GM21723 (cell line): Measurements from ENCODE around the gene SLC37A3.
"Not testable (repeated sequence)": the region's sequence is repeated elsewhere in the genome, so short reads cannot be mapped to it uniquely, and the experiment has no call there.

Source experiments
- ATAC-seq: cut with Tn5 transposase; IDR thresholded peaks from one replicate; pipeline ENCODE4 v1.9.1; 2021; ENCODE audit warnings: mild to moderate bottlenecking, moderate library complexity; ENCODE audit not compliant: unreplicated experiment

The SLC37A3 gene

DNA sequence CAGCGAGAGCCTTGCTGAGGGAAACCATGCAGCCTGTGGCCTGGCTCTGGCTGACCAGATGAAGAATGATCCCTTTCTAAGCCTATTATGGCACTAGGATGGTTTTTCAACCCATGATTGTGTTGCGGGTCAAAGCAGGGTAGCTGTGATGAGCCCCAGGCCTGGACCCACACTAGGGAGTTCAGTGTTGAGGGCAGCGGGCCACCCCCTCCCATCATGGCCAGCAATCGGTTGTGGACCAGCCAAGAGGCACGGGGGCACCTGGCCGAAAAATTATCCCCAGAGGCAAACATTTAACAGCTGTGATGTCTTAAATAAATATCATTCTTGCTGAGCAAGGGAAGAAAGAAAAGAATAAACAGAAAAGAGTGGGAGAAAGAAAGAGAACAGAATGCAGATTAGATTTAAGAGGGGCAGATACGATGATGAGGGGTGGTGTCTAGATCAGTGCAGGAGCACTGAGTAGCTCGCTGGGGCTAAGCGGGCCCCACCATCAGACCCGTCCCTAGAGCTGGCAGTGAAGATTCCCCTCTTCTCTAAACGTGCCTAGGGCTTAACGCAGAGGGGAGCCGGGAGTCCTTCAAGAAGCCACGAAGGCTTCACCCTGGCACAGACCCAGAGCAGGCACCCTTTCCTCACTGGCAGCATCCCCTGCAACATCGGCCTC, 82.7 kb downstream of the SLC37A3 start:
- ATAC-seq = no peak

DNA sequence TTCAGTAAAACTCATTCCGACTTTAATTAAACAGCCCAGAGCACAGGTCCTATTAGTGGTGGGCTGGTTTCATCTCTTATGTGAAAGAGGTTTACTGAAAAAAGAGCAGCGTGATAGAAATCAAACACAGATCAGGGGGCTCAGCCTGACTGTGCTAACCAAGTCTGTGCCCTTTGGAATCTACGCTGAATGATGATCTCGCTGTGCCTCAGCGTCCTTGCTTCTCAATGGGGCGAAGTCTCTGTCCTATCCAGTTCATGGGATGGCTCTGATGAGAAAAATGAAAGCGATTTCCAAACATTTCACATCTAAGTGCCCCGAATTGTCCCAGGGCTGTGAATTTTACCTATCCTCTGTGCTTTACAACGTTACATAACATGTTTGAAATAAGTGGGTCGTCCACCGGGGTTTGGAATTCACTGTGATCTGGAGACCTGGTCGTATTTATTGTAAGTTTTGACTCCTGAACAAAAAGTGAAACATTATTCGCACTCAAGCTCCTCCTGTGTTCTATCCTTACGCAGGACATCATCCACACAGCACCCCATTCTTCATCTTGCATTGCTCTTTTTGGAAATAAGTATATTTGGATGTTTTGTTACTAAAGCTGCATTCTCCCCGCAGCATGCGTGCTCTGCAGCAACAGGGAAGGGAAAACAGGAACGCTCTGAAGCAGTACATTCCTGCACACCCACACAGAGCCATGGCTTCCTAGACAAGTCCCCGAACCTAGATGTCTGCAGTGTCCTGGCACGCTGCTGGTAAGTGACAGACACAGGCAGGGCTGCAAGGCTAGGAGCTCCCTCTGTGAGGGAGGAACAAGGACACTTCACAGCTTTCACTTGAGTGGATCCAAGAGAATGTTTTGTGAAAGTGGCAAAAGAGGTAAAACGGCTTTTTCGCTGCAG, 83.5 kb downstream of the SLC37A3 start:
- no peak for ATAC-seq

DNA sequence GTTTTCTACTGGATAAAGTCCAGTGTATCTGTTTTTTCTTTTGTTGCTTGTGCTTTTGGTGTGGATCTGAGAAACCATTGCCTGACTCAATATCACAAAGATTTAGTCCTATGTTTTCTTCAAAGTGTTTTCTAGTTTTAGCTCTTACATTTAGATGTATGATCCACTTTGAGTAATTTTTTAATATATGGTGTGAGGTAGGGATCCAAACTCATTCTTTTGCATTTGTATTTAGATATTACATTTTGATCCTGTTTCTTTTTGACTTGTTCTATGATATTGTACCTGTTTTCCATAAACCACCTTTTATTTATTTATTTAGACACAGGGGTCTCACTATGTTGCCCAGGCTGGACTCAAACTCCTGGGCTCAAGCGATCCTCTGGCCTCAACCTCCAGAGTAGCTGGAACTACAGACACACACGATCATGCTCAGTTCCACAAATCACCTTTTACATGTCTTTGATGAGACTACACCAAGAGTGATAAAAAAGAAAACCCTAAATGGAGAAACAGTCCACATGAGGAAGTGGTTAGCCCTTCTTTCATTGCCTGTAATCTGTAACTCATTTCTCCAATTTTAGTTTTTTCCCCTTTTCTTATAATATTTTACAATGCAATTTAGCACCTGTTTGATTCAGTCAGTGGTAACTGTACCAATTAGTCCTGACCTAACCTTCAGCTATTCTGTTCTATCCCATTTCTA, 86.0 kb downstream of the SLC37A3 start:
- no peak for ATAC-seq

DNA sequence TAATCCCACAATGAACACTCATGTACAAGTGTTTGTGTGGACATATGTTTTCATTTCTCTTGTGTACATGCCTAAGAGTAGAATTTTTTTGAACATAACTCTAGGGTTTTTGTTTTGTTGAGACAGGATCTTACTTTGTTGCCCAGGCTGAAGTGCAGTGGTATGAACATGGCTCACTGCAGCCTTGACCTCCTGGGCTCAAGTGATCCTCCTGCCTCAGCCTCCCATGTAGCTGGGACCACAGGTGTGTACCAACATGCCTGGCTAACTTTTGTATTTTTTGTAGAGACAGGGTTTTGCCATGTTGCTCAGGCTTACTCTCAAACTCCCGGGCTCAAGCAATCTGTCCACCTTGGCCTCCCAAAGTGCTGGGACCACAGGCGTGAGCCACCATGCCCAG, 87.2 kb downstream of the SLC37A3 start:
- ATAC-seq = not testable (repeated sequence)

DNA sequence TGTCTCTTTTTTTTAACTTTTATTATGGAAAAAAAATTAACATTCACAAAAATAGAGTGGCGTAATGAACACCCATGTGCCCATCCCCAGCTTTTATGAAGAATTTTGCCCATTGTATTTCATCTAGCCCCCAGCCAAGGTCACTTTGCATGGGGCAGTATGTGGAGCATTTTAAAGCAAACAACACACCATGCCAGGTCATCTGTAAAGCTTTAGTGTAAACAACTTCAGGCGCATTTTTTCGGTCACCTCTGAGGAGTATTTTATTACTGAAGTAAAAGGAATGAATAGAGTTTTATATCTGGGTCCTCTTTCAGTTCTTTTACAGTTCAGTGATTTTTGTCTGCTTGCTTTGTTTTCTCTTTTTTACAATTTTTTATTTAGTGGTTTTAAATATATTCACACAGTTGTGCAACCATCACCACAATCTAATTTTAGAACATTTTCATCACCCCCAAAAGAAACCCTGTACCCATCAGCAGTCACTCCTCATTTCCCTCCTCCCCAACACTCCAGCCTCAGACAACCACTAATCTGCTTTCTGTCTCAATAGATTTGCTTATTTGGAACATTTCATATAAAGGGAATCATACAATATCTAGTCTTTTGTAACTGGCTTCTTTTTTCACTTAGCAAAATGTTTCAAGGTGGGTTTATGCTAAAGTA, 87.9 kb downstream of the SLC37A3 start:
- no peak for ATAC-seq

DNA sequence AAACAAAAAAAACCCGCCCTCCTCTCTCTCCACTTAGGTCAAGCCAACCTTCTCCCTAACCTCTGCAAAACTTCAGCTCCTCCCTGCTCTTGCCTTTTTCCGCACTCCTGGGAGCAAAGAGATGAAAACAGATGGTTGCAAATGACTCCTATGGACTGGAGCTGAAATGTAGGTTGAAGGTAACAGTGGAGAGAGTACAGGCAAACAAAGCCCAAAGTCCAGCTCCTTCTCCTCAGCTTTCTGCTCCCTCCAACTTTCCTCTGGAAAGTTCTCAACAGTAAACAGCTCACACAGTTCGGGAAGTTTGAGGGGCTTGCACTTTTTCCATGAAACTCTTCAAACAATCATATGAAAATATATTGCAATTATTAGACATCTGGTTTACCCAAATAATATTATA, 90.3 kb downstream of the SLC37A3 start:
- no peak for ATAC-seq

DNA sequence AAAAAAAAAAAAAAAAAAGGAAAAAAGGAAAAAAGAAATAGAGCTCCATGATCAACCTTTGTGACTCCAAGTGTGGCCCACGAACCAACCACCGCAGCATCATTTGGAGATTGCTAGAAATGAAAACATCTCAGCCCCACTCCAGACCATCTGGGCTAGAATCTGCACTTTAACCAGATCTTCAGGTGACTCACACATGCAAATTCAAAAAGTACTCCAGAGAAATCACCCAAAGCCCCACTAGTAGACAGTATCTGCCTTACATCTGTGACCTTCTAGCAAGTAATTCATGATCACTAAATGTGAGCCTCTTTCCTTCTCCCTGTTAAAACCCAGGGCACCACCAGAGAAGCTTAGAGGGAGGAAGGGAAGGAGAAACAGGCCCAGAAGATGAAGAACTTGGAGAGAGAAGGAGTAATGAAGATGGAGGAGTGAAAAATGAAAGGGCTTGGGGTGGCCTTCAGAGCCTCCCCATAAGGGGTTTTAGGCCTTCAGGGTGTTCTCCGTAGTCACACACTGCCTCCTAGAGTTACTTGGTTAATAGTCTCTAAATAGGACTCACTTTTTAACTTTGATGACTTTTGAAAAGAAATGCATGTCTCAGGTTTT, 94.0 kb downstream of the SLC37A3 start:
- ATAC-seq = peak; percentile 86

DNA sequence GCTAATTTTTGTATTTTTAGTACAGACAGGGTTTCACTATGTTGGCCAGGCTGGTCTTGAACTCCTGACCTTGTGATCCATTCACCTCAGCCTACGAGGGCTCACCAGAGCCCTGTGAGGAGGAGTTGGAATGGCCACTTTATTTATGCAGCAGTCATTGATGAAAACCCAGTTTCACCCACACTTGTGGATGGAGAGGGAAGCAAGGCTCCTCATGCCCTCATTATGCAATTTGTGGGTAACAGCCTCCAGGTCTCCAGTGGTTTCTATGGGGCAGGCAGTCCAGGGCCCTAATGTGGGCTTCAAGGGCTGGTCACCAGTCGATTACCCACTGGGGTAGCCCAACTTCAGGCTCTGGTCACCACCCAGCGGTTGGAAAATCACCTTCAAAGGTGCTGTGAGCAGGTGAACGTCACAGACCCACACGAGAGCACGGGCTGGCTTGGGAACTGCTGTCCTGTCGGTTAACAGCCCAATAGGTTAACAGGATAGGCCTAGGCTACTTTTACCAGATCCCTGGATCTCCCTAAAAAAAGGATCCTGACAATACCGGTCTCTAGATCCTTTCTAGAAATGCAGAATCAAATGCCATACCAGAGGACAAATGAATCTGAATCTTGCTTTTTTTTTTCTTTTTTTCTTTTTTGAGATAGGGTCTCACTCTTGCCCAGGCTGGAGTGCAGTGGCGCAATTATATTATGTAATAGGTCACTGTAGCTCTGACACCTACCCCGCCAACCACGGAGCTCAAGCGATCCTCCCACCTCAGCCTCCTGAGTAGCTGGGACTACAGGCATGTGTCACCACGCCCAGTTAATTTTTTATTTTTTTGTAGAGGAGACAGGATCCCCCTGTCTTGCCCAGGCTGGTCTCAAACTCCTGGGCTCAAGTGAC, 97.8 kb downstream of the SLC37A3 start:
- ATAC-seq = no peak

DNA sequence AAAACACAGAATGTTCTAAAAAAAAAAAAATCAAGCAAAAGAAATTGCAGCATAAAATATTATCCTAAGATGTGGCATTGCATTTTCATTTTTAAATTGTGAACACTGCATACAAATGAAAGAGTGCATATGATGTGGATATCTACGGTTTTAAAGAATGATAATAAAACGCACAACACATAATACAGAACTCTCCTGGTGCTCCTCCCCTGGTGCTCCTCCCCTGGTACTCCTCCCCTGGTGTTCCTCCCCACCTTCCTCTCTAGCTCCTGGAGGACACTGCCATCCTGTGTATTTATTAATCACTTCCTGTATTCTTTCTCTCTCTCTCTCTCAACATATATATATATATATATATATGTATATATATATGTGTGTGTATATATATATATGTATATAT, 100.1 kb downstream of the SLC37A3 start:
- ATAC-seq = no peak

DNA sequence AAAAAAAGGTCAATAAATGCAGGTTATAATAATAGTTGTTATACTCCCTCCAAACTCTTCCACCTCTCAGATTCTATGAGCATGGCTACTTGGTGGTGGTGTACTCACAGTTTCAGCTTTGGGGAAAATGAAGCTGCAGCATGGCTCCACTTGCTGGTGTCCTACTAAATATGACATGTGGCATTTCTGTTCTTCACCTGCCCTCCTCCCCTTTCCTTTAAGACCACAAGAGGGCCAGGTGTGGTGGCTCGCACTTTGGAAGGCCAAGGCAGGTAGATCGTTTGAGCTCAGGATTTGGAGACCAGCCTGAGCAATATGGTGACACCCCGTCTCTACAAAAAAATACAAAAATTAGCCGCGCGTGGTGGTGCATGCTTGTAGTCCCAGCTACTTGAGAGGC, 101.1 kb downstream of the SLC37A3 start:
- ATAC-seq = no peak

DNA sequence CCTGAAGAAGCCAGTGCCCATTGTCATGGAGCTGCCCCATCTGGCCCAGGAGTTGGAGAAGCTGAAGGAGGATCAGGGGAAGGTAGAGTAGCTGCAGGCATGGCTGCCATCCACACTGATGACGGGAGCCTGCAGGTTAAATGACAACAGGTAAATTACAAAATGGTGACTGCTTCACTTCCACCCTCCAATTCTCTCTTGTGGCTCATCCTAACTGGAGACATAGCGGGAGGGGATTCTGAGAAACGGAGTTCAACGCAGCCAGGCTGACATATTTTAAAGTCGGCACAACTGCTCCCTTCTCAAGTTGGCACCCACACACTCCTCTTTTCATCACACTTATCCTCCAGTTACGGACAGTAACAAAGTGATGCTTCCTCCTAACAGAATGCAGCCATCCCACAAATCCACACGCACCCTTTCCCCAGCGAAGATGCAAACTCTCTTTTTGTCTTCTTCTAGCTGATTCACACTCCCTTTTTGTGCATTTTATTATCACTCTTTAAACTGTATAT, 103.0 kb downstream of the SLC37A3 start:
- ATAC-seq = no peak

DNA sequence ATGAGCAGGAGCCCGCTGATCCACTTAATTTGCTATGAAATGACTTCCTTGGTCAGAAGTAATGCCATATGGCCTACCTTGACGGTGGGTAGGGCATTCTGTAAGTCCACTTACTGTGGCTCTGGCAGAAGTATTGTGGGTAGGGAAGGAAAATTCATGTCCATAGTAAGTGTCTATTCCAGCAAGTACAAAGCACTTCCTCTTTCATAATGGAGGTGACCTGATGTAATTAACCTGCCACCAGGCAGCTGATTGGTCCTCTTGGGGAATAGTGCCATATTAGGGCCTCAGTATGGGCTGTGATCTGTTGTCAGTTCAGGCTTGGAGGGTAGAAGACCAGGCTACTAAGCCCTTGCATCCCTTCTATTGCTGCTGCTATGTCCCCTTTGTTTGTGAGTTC, 103.9 kb downstream of the SLC37A3 start:
- no peak for ATAC-seq

DNA sequence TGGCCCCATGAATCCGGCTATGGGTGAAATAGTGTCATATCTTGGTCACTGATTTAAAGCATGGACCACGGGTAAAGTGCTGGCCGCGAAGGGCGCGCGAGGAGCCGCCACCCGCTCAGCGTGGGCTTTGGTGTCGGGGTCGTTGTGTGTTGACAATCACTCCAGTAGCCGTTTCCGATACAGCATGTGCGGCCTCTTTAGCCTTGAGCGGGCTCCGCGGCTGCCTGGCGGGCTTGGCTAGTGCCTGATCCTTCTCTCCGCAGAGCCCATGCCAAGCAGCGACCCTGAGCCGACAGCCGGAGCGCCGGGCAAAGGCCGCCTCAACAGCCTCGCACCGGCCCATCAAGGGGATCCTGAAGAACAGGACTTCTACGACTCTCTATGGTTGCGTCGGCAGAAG, 105.9 kb downstream of the SLC37A3 start:
- ATAC-seq = no peak

DNA sequence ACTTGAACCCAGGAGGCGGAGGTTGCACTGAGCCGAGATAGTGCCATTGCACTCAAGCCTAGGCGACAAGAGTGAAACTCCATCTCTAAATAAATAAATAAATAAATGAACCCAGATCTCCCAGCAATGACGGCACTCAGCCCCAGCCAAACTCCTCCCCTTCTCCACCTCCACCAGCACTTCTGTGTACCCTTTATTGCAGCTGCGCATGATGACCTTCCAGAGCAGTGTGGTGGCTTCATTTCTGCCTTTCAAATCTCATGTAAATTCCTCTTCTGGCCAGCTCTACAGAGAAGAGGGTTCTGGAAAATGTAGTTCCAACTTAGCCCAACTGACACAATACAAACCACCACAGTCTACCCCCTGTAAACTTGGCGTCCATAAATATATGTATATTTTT, 108.5 kb downstream of the SLC37A3 start:
- no peak for ATAC-seq

DNA sequence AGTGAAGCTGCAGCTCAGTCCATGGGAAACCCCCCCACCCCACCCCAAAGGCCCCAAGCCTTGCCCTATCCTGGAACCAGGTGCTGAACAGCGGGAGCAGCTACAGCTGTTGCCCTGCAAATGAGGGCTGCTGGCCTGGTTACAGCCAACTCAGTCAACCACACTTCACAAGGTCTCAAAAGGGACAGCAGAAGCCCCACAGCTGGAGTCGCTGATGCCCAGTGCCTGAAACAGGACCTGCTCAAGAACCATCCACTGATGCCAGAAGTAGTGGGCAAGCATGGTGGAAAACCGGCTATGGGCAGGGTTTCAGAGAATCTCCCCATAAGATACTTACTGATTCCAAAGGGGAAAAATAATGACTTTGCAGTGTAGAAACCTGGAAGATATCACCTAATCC, 110.3 kb downstream of the SLC37A3 start:
- no peak for ATAC-seq

DNA sequence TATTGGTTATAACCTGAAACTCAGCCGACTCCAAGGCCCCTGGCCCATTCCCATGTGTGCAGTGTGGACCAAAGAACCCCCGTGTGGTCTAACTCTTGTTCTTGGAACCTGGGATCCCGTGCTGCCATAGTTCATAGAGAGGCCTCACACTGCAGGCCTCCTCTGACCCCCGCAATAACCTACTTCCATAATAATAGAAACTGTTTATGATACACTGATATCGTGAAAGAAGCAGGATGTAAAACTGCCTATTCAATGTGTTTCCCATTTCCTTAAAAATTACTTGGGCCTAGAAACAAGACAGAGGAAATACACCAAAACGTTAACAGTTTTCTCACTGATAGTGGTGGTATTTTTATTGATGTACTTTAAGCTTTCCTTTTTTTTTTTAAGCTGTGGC, 112.4 kb downstream of the SLC37A3 start:
- ATAC-seq = no peak

DNA sequence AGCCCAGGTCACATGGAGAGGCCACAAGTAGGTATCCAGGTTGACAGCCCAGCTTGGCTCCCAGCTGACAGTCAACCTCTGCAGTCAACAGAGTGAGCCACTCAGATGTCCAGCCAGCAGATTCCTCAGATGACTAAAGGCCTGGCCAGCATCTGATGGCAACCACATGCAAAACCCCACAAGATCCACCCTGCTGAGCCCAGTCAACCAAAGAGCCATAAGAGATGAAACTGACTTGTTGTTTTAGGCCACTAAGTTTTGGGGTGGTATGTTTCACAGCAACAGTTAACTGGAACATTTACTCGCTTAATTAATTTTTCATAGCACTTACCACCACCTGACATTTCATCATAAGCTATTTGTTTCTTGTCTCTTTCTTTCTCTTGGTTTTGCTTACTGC, 114.3 kb downstream of the SLC37A3 start:
- no peak for ATAC-seq
